ENCODE measurements around the gene ACTR3. TPM values are rescaled to one million over a fixed set of nuclear protein-coding genes. Genes with fewer than 3 reads are reported as not detected.

The ACTR3 gene
- total and polyA plus RNA-seq, 2 of the 8 experiments (the other 6 are each of a cell fraction or from before 2014, with no cell fraction given) = 51.7 to 184 TPM

- TF ChIP-seq ATF2 (IDR thresholded peaks at IDR 0.05; ENCODE audit: low read length) = peak; percentile 84; the same call in 1 of the 2 replicates
- TF ChIP-seq GTF2F1 (IDR thresholded peaks at IDR 0.05; ENCODE audit: borderline replicate concordance, low read depth, low read length) = no peak; the same call in 1 of the 2 replicates
- TF ChIP-seq POU5F1 (IDR thresholded peaks at IDR 0.05; ENCODE audit: low read depth, low read length) = no peak
- no peak for TF ChIP-seq CEBPB (IDR thresholded peaks at IDR 0.05; ENCODE audit: low read depth, low read length)
- TF ChIP-seq SIRT6 (IDR thresholded peaks at IDR 0.05; ENCODE audit: low read length) = no peak
- no peak for TF ChIP-seq CHD1 (IDR thresholded peaks at IDR 0.05; ENCODE audit: low read depth, low read length)
- TF ChIP-seq SAP30 (IDR thresholded peaks at IDR 0.05; ENCODE audit: insufficient read depth, insufficient replicate concordance, low read length) = no peak
- no peak for TF ChIP-seq CTCF (IDR thresholded peaks at IDR 0.05; ENCODE audit: control extremely low read depth in 1 of 3, insufficient read depth in 1 of 3, low read depth in 1 of 3, low read length in 3 of 3)
- TF ChIP-seq TBP (IDR thresholded peaks at IDR 0.05; ENCODE audit: low read depth, low read length) = peak; percentile 97
- TF ChIP-seq EGR1 (IDR thresholded peaks at IDR 0.05; ENCODE audit: borderline replicate concordance, low read depth, low read length) = peak; percentile 69
- peak in 1 of 2 experiments; percentile 68; a peak in 2 of 4 replicates for TF ChIP-seq SIN3A (conservative IDR thresholded peaks at IDR 0.05 in 1 of 2, IDR thresholded peaks at IDR 0.05 in 1 of 2; ENCODE audit: low read depth in 1 of 2, low read length in 2 of 2)
- no peak for TF ChIP-seq NANOG (IDR thresholded peaks at IDR 0.05; ENCODE audit: insufficient read depth, low read depth, low read length, poor library complexity, severe bottlenecking)
- no peak for TF ChIP-seq EP300 (IDR thresholded peaks at IDR 0.05; ENCODE audit: borderline replicate concordance in 1 of 2, low read depth in 2 of 2, low read length in 2 of 2)
- TF ChIP-seq BACH1 (IDR thresholded peaks at IDR 0.05; ENCODE audit: low read length) = no peak
- no peak for TF ChIP-seq SRF (IDR thresholded peaks at IDR 0.05; ENCODE audit: low read depth, low read length)
- no peak for TF ChIP-seq MAFK (IDR thresholded peaks at IDR 0.05; ENCODE audit: low read depth, low read length)
- TF ChIP-seq FOSL1 (IDR thresholded peaks at IDR 0.05; ENCODE audit: insufficient read depth, low read depth, low read length) = no peak
- no peak; the same call in 1 of the 2 replicates for TF ChIP-seq E2F6 (IDR thresholded peaks at IDR 0.05)
Observed at GRCh38 chr2:113889471-113890252, at the start of gene ACTR3 (continued).
